Ascending aorta (tissue), 2 donors: Measurements from ENCODE around the gene CPSF7. TPM values are rescaled to one million over a fixed set of nuclear protein-coding genes. Genes with fewer than 3 reads are reported as not detected.

Experiments
- DNase-seq, 2 donors: peaks; one replicate each; pipeline ENCODE4 v3.0.0-alpha.2; 2019; ENCODE audit warnings: low spot score in 2 of 2
- H3K27ac ChIP-seq, 2 donors: fragments of 200-600 bp; sonication (generic); one replicate each; pipeline ENCODE4 v1.5.1; 2016 to 2017; ENCODE audit warnings: mild to moderate bottlenecking in 1 of 2
- H3K27me3 ChIP-seq: fragments of 200-600 bp; sonication (generic); one replicate; pipeline ENCODE4 v1.5.1; 2017
- H3K36me3 ChIP-seq, 2 donors: fragments of 200-600 bp; sonication (generic); one replicate each; pipeline ENCODE4 v1.5.1; 2016
- H3K4me1 ChIP-seq, 2 donors: fragments of 200-600 bp; sonication (generic); one replicate each; pipeline ENCODE4 v1.5.1; 2016 to 2017; ENCODE audit warnings: mild to moderate bottlenecking in 1 of 2
- H3K4me3 ChIP-seq, 2 donors: fragments of 200-600 bp; sonication (generic); one replicate each; pipeline ENCODE4 v1.5.1; 2016 to 2017; ENCODE audit warnings: mild to moderate bottlenecking in 1 of 2
- H3K9me3 ChIP-seq, 2 donors: fragments of 200-600 bp; sonication (generic); one replicate each; pipeline ENCODE4 v1.5.1; 2016
- CTCF ChIP-seq, 3 experiments: fragments of 200-600 bp in 2 of 3; fragments of 450-650 bp in 1 of 3; sonication (generic) in 2 of 3; IDR thresholded peaks; one replicate each; pipeline ENCODE4 v1.5.1; 2016 to 2019; ENCODE audit warnings: antibody characterized with exemption in 3 of 3, mild to moderate bottlenecking in 1 of 3, moderate library complexity in 1 of 3
- intact Hi-C: fragments of 100-400 bp; cut with DNase I; formaldehyde crosslinking; loops from one replicate; pipeline ENCODE4 v1.15.1; 2023
- total RNA-seq: library from RNA; depleted of rRNA; stranded (reverse); fragments of >200 nt; gene quantifications from one replicate; pipeline ENCODE4 v1.1.0, GENCODE V29; 2016

CPSF7 gene
- total RNA-seq, 1 donor from 2014 or later, result 22.9 TPM

DNA sequence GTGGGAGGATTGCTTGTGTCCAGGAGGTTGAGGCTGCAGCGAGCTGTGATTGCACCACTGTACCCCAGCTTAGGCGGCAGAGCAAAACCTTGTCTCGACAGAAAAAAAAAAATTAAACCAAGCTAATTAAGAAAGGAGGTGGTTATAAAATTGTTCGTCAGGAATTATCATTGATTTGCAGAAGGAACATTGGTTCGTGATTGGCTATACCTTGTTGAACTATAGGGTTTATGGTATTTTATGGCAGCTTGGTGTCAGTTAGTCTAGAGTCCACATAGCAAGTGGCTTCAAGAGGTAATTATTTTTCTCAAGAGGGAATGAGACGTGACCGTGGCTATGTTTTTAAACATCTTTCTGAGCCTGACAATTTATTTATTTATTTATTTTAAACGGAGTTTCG lies 48.9 kb downstream of the CPSF7 start:
- H3K36me3 ChIP-seq, result no peaks in the 10 kb centered on the region
- DNase-seq, result no peak
- H3K27me3 ChIP-seq, result no peaks in the 10 kb centered on the region
- H3K27ac ChIP-seq, result no peak overlapping the region
- intact Hi-C loops, result no loop called here
- no peak for TF ChIP-seq CTCF (IDR thresholded peaks at IDR 0.05)
- H3K9me3 ChIP-seq, result no peaks in the 10 kb centered on the region
- peaks cover 0 to 17% of the 10 kb centered on the region in 2 donors for H3K4me1 ChIP-seq
- H3K4me3 ChIP-seq, result no peak overlapping the region

- peak overlapping the region; percentile 81 to 88 for H3K27ac ChIP-seq
- peak in 1 of 2 donors; percentile 85 for DNase-seq
- intact Hi-C loops, result loop anchor here (1.0 kb wide), 1 partner anchor 17 kb away; the partner anchor contains the start of gene TMEM138
Measured at GRCh38 chr11:61378713-61379313, 51.0 kb downstream of the CPSF7 start.

GRCh38 chr11:61377461-61378160 lies 52.2 kb downstream of the CPSF7 start:
- DNase-seq, result no peak
- peaks cover 0 to 15% of the 10 kb centered on the region in 2 donors for H3K4me1 ChIP-seq
- intact Hi-C loops, result loop anchor here (1.0 kb wide), 1 partner anchor 15 kb away; the partner anchor contains the start of gene TMEM138
- no peaks in the 10 kb centered on the region for H3K9me3 ChIP-seq
- no peaks in the 10 kb centered on the region for H3K36me3 ChIP-seq
- no peak overlapping the region for H3K4me3 ChIP-seq
- peak overlapping the region; percentile 44 to 88 for H3K27ac ChIP-seq
- H3K27me3 ChIP-seq, result no peaks in the 10 kb centered on the region
- TF ChIP-seq CTCF (IDR thresholded peaks at IDR 0.05), result no peak

More at GRCh38 chr11:61378713-61379313, 51.0 kb downstream of the CPSF7 start:
- Histone ChIP-seq H3K4me3 (no peak overlapping the region), H3K9me3 (no peaks in the 10 kb centered on the region), H3K36me3 (no peaks in the 10 kb centered on the region), H3K4me1 (peaks cover 0 to 15% of the 10 kb centered on the region in 2 donors), H3K27me3 (no peaks in the 10 kb centered on the region)
- TF ChIP-seq CTCF (IDR thresholded peaks at IDR 0.05), result no peak

GRCh38 chr11:61375761-61376108 lies 54.0 kb downstream of the CPSF7 start:
- H3K27me3 ChIP-seq, result no peaks in the 10 kb centered on the region
- intact Hi-C loops, result no loop called here
- no peaks in the 10 kb centered on the region for H3K9me3 ChIP-seq
- no peak for DNase-seq
- TF ChIP-seq CTCF (IDR thresholded peaks at IDR 0.05), result no peak
- peak overlapping the region in 1 of 2 donors; percentile 19 for H3K27ac ChIP-seq
- H3K4me1 ChIP-seq, result peaks cover 0 to 15% of the 10 kb centered on the region in 2 donors
- H3K36me3 ChIP-seq, result peaks cover 0 to 3% of the 10 kb centered on the region in 2 donors
- H3K4me3 ChIP-seq, result no peak overlapping the region

- no peak overlapping the region for H3K4me3 ChIP-seq
- no peak for TF ChIP-seq CTCF (IDR thresholded peaks at IDR 0.05)
- intact Hi-C loops, result no loop called here
- peaks cover 0 to 1% of the 10 kb centered on the region in 2 donors for H3K4me1 ChIP-seq
- no peaks in the 10 kb centered on the region for H3K27me3 ChIP-seq
- DNase-seq, result no peak
- no peaks in the 10 kb centered on the region for H3K9me3 ChIP-seq
- peaks cover 18 to 31% of the 10 kb centered on the region in 2 donors for H3K36me3 ChIP-seq
- H3K27ac ChIP-seq, result no peak overlapping the region
Measured at GRCh38 chr11:61372659-61373420, 56.9 kb downstream of the CPSF7 start.
